ENCODE measurements around the gene NR1I3.

DNA sequence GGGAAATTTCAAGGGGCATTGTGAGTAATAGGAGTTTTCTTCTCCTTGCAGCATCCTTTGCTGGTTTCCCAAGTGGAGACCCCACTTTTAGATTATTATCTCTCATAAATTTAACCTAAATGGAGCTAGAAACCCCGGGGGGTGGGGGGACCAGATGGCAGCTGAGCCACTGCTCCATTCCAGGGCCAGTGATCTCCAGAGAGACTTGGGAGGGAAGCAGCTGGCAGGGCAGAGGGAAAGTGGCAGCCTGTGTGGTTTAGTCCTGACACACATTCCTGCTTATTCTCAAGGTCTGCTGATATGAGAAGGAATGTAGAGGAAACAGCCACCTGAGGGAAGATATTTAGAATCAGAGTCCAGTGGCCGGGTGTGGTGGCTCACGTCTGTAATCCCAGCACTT is 36.9 kb upstream of the NR1I3 start:
- TF ChIP-seq POLR2A (IDR thresholded peaks at IDR 0.05) (no peak), POLR2AphosphoS5 (IDR thresholded peaks at IDR 0.05) (no peak)
- TF ChIP-seq, protein P1, sequence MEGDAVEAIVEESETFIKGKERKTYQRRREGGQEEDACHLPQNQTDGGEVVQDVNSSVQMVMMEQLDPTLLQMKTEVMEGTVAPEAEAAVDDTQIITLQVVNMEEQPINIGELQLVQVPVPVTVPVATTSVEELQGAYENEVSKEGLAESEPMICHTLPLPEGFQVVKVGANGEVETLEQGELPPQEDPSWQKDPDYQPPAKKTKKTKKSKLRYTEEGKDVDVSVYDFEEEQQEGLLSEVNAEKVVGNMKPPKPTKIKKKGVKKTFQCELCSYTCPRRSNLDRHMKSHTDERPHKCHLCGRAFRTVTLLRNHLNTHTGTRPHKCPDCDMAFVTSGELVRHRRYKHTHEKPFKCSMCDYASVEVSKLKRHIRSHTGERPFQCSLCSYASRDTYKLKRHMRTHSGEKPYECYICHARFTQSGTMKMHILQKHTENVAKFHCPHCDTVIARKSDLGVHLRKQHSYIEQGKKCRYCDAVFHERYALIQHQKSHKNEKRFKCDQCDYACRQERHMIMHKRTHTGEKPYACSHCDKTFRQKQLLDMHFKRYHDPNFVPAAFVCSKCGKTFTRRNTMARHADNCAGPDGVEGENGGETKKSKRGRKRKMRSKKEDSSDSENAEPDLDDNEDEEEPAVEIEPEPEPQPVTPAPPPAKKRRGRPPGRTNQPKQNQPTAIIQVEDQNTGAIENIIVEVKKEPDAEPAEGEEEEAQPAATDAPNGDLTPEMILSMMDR (IDR thresholded peaks at IDR 0.05), result no peak

Data from gastroesophageal sphincter (tissue), 3 donors.